HL-60 (cell line): Measurements from ENCODE around the gene METTL25.

Experiments used
- DNase-seq, 2 experiments: peaks; one replicate each; pipeline ENCODE4 v3.0.0-alpha.2; 2010 to 2020; ENCODE audit warnings: low read depth in 1 of 2, low spot score in 1 of 2
- H3K27ac ChIP-seq: fragments of 250-450 bp; sonication (Bioruptor Pico); replicated peaks from 2 replicates; pipeline ENCODE4 v1.5.1; 2020; ENCODE audit warnings: mild to moderate bottlenecking, moderate library complexity
- H3K27me3 ChIP-seq: fragments of 250-450 bp; sonication (Bioruptor Pico); 2 replicates; pipeline ENCODE4 v1.5.1; 2021; ENCODE audit warnings: mild to moderate bottlenecking, moderate library complexity; ENCODE audit not compliant: insufficient read depth, poor library complexity, severe bottlenecking
- H3K4me3 ChIP-seq: replicated peaks from 2 replicates; pipeline ENCODE4 v1.5.1; 2011; ENCODE audit warnings: mild to moderate bottlenecking, control low read depth, low read length; ENCODE audit not compliant: insufficient read depth
- CTCF ChIP-seq: IDR thresholded peaks from one replicate; pipeline ENCODE4 v1.5.1; 2011; ENCODE audit warnings: low read length, control low read depth, inconsistent platforms; ENCODE audit not compliant: insufficient read depth
- GABPA ChIP-seq: IDR thresholded peaks from 2 replicates; pipeline ENCODE4 v1.6.1; 2012; ENCODE audit warnings: low read depth
- POLR2AphosphoS5 ChIP-seq: IDR thresholded peaks from 2 replicates; pipeline ENCODE4 v1.6.1; 2012; ENCODE audit warnings: low read depth
- REST ChIP-seq: IDR thresholded peaks from 2 replicates; pipeline ENCODE4 v1.6.1; 2012; ENCODE audit warnings: low read depth; ENCODE audit not compliant: insufficient replicate concordance
- SPI1 ChIP-seq: IDR thresholded peaks from 2 replicates; pipeline ENCODE4 v1.6.1; 2012; ENCODE audit warnings: low read depth, mild to moderate bottlenecking, borderline replicate concordance

METTL25 gene

GRCh38 chr12:82361461-82361915 is 3.2 kb downstream of the METTL25 start:
- DNase-seq: no peak
- H3K27ac ChIP-seq: no peak overlapping the region
- TF ChIP-seq GABPA: no peak
- TF ChIP-seq POLR2AphosphoS5: no peak
- no peak for TF ChIP-seq REST
- TF ChIP-seq SPI1: no peak
- TF ChIP-seq CTCF: no peak
- no peaks in the 10 kb centered on the region for H3K27me3 ChIP-seq
- no peak overlapping the region for H3K4me3 ChIP-seq

- TF ChIP-seq REST (no peak), GABPA (no peak), CTCF (no peak), POLR2AphosphoS5 (no peak), SPI1 (no peak)
- H3K27me3 ChIP-seq: no peaks in the 10 kb centered on the region
- DNase-seq: no peak
- no peak overlapping the region for H3K4me3 ChIP-seq
- no peak overlapping the region for H3K27ac ChIP-seq
Observed at GRCh38 chr12:82363990-82364389, 5.7 kb downstream of the METTL25 start.

- no peak overlapping the region for H3K4me3 ChIP-seq
- no peak for TF ChIP-seq CTCF
- no peak for TF ChIP-seq REST
- no peak for TF ChIP-seq SPI1
- TF ChIP-seq GABPA: no peak
- TF ChIP-seq POLR2AphosphoS5: no peak
Observed at GRCh38 chr12:82366197-82366596, 7.9 kb downstream of the METTL25 start.

More at GRCh38 chr12:82366197-82366596, 7.9 kb downstream of the METTL25 start:
- DNase-seq: no peak
- Histone ChIP-seq H3K27ac (no peak overlapping the region), H3K27me3 (no peaks in the 10 kb centered on the region)
